ENCODE data around the gene AOAH. TPM values are rescaled to one million over a fixed set of nuclear protein-coding genes. Genes with fewer than 3 reads are reported as not detected.

AOAH gene
- total RNA-seq, 1 donor from 2014 or later, result 5.5 TPM

- DNase-seq (ENCODE audit: low spot score), result no peak
- Histone ChIP-seq H3K4me1 (no peaks in the 10 kb centered on the region), H3K36me3 (no peaks in the 10 kb centered on the region), H3K9me3 (ENCODE audit: low read depth) (no peaks in the 10 kb centered on the region), H3K27ac (no peak overlapping the region), H2AFZ (replicated peaks) (no peak overlapping the region), H4K20me1 (ENCODE audit: low read depth) (no peaks in the 10 kb centered on the region), H3K4me2 (no peak overlapping the region), H3F3A (ENCODE audit: low read depth) (no peaks in the 10 kb centered on the region), H3K27me3 (no peaks in the 10 kb centered on the region), H3K9ac (no peak overlapping the region), H3K79me2 (ENCODE audit: low read depth) (no peaks in the 10 kb centered on the region), H3K4me3 (no peak overlapping the region)
- Mint-ChIP-seq H3K27ac (no peak overlapping the region), H3K9me3 (no peaks in the 10 kb centered on the region), H3K36me3 (no peaks in the 10 kb centered on the region), H3K4me3 (no peak overlapping the region), H3K27me3 (ENCODE audit: insufficient read depth, low read depth) (peaks cover 3% of the 10 kb centered on the region), H3K4me1 (no peaks in the 10 kb centered on the region)
- no peak for TF ChIP-seq EZH2phosphoT487 (IDR thresholded peaks at IDR 0.05)
- TF ChIP-seq EZH2 (IDR thresholded peaks at IDR 0.05), result no peak
- no peak for TF ChIP-seq CTCF (IDR thresholded peaks at IDR 0.05)
These were observed 179.0 kb downstream of the AOAH start for GRCh38 chr7:36545291-36545690.

- no peaks in the 10 kb centered on the region for H3K9me3 ChIP-seq (ENCODE audit: low read depth)
- H3K4me2 ChIP-seq, result no peak overlapping the region
- no peak for DNase-seq (ENCODE audit: low spot score)
- peaks cover 2% of the 10 kb centered on the region for H3K27me3 Mint-ChIP-seq (ENCODE audit: insufficient read depth, low read depth)
- H3K36me3 Mint-ChIP-seq, result no peaks in the 10 kb centered on the region
- H3K4me1 Mint-ChIP-seq, result peaks cover 2% of the 10 kb centered on the region
- H3K36me3 ChIP-seq, result no peaks in the 10 kb centered on the region
- H2AFZ ChIP-seq (replicated peaks), result no peak overlapping the region
- no peak overlapping the region for H3K27ac ChIP-seq
- H3K4me3 ChIP-seq, result no peak overlapping the region
- no peak for TF ChIP-seq EZH2phosphoT487 (IDR thresholded peaks at IDR 0.05)
- no peak for TF ChIP-seq CTCF (IDR thresholded peaks at IDR 0.05)
- H3K9ac ChIP-seq, result no peak overlapping the region
- H3K79me2 ChIP-seq (ENCODE audit: low read depth), result no peaks in the 10 kb centered on the region
- no peaks in the 10 kb centered on the region for H3K4me1 ChIP-seq
- H4K20me1 ChIP-seq (ENCODE audit: low read depth), result no peaks in the 10 kb centered on the region
- H3F3A ChIP-seq (ENCODE audit: low read depth), result no peaks in the 10 kb centered on the region
- H3K27ac Mint-ChIP-seq, result no peak overlapping the region
- H3K9me3 Mint-ChIP-seq, result no peaks in the 10 kb centered on the region
- no peak overlapping the region for H3K4me3 Mint-ChIP-seq
- H3K27me3 ChIP-seq, result no peaks in the 10 kb centered on the region
These were observed 186.2 kb downstream of the AOAH start for GRCh38 chr7:36538126-36538525.

GRCh38 chr7:36535866-36536664, 188.2 kb downstream of the AOAH start:
- H3K27me3 Mint-ChIP-seq (ENCODE audit: insufficient read depth, low read depth), result peaks cover 3% of the 10 kb centered on the region
- H3K4me3 Mint-ChIP-seq, result no peak overlapping the region
- DNase-seq (ENCODE audit: low spot score), result no peak
- peaks cover 5% of the 10 kb centered on the region for H3K4me1 ChIP-seq
- TF ChIP-seq EZH2phosphoT487 (IDR thresholded peaks at IDR 0.05) (no peak), EZH2 (IDR thresholded peaks at IDR 0.05) (no peak), CTCF (IDR thresholded peaks at IDR 0.05) (no peak)
- H3K27me3 ChIP-seq, result no peaks in the 10 kb centered on the region
- H3K36me3 Mint-ChIP-seq, result no peaks in the 10 kb centered on the region
- H4K20me1 ChIP-seq (ENCODE audit: low read depth), result no peaks in the 10 kb centered on the region
- peaks cover 2% of the 10 kb centered on the region for H3K4me1 Mint-ChIP-seq
- peaks cover 2% of the 10 kb centered on the region for H3K9me3 Mint-ChIP-seq
- no peak overlapping the region for H3K4me2 ChIP-seq
- H3K4me3 ChIP-seq, result no peak overlapping the region
- H2AFZ ChIP-seq (replicated peaks), result no peak overlapping the region
- peak overlapping the region; percentile 38 for H3K27ac Mint-ChIP-seq
- no peaks in the 10 kb centered on the region for H3F3A ChIP-seq (ENCODE audit: low read depth)
- no peaks in the 10 kb centered on the region for H3K9me3 ChIP-seq (ENCODE audit: low read depth)
- H3K36me3 ChIP-seq, result no peaks in the 10 kb centered on the region
- H3K79me2 ChIP-seq (ENCODE audit: low read depth), result no peaks in the 10 kb centered on the region
- no peak overlapping the region for H3K9ac ChIP-seq
- no peak overlapping the region for H3K27ac ChIP-seq

All from neural progenitor cell (in vitro differentiated cells).